HG03354 (cell line): Measurements from ENCODE around the gene C18orf63.

Experiments used
- ATAC-seq: cut with Tn5 transposase; IDR thresholded peaks from one replicate; pipeline ENCODE4 v1.9.1; 2021; ENCODE audit warnings: mild to moderate bottlenecking; ENCODE audit not compliant: unreplicated experiment, poor library complexity, severe bottlenecking

The C18orf63 gene

GRCh38 chr18:74315464-74316256 lies at the start of gene C18orf63:
C18orf63 (plus strand) TSS chr18:74315839; CDS start chr18:74317866, 2,027 bp downstream.
- no peak for ATAC-seq

GRCh38 chr18:74266161-74266560 lies 49.5 kb upstream of the C18orf63 start:
- ATAC-seq = no peak

- ATAC-seq = no peak
Observed at GRCh38 chr18:74268175-74268574, 47.5 kb upstream of the C18orf63 start.

- no peak for ATAC-seq
Observed at GRCh38 chr18:74268933-74269620, 46.6 kb upstream of the C18orf63 start.

- no peak for ATAC-seq
Observed at GRCh38 chr18:74271635-74272034, 44.0 kb upstream of the C18orf63 start.

- no peak for ATAC-seq
Observed at GRCh38 chr18:74273394-74273793, 42.2 kb upstream of the C18orf63 start.

GRCh38 chr18:74274700-74275099 lies 40.9 kb upstream of the C18orf63 start:
- ATAC-seq = no peak

GRCh38 chr18:74275736-74276135 lies 39.9 kb upstream of the C18orf63 start:
- no peak for ATAC-seq

- ATAC-seq = no peak
Observed at GRCh38 chr18:74276609-74277008, 39.0 kb upstream of the C18orf63 start.

GRCh38 chr18:74277296-74277695 lies 38.3 kb upstream of the C18orf63 start:
- no peak for ATAC-seq

GRCh38 chr18:74278058-74278457 lies 37.6 kb upstream of the C18orf63 start:
- ATAC-seq = no peak

GRCh38 chr18:74278983-74279382 lies 36.7 kb upstream of the C18orf63 start:
- no peak for ATAC-seq

- no peak for ATAC-seq
Observed at GRCh38 chr18:74281011-74281979, 34.3 kb upstream of the C18orf63 start.

- peak; percentile 59 for ATAC-seq
Observed at GRCh38 chr18:74281980-74282754, 33.5 kb upstream of the C18orf63 start.

- ATAC-seq = no peak
Observed at GRCh38 chr18:74282755-74283554, 32.7 kb upstream of the C18orf63 start.

GRCh38 chr18:74283646-74284045 lies 32.0 kb upstream of the C18orf63 start:
- ATAC-seq = no peak

GRCh38 chr18:74284191-74284979 lies 31.3 kb upstream of the C18orf63 start:
- no peak for ATAC-seq

- no peak for ATAC-seq
Observed at GRCh38 chr18:74284980-74285355, 30.7 kb upstream of the C18orf63 start.
